Transverse colon (tissue), 4 donors: ENCODE results near the gene RELN.

ENCODE experiments used
- EP300 ChIP-seq: sonication (generic); formaldehyde crosslinking; IDR thresholded peaks from one replicate; pipeline ENCODE4 v1.6.1; 2017; ENCODE audit warnings: antibody characterized with exemption, low read depth
- POLR2A ChIP-seq: fragments of 450-650 bp; IDR thresholded peaks from one replicate; pipeline ENCODE4 v1.6.1; 2016; ENCODE audit warnings: antibody characterized with exemption, mild to moderate bottlenecking, moderate library complexity
- POLR2AphosphoS5 ChIP-seq, 3 donors: sonication (generic); formaldehyde crosslinking; IDR thresholded peaks; one replicate each; pipeline ENCODE4 v1.6.1; 2016; ENCODE audit warnings: antibody characterized with exemption in 3 of 3
- TF ChIP-seq, protein P1 (sequence below), 5 experiments: fragments of 200-600 bp in 3 of 5; fragments of 450-650 bp in 2 of 5; sonication (generic) in 3 of 5; IDR thresholded peaks; 1 replicate in 2 of 5; 2 replicates in 3 of 5; pipeline ENCODE4 v1.5.1; 2016 to 2017; ENCODE audit warnings: antibody characterized with exemption in 5 of 5, inconsistent platforms in 3 of 5, mild to moderate bottlenecking in 2 of 5, moderate library complexity in 1 of 5

DNA sequence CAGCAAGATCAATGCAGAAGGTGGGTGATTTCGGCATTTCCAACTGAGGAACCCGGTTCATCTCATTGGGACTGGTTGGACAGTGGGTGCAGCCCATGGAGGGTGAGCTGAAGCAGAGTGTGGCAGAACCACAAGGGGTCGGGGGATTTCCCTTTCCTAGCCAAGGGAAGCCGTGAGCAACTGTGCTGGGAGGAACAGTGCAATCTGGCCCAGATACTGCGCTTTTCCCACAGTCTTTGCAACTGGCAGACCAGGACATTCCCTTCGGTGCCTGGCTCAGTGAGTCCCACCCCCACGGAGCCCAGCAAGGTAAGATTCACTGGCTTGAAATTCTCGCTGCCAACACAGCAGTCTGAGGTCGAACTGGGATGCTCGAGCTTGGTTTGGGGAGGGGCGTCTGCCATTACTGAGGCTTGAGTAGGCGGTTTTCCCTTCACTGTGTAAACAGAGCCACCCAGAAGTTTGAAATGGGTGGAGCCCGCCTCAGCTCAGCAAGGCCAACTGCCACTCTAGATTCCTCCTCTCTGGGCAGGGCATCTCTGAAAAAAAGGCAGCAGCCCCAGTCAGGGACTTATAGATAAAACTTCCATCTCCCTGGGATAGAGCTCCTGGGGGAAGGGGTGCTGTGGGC, 484.8 kb downstream of the RELN start:
- TF ChIP-seq, protein P1, sequence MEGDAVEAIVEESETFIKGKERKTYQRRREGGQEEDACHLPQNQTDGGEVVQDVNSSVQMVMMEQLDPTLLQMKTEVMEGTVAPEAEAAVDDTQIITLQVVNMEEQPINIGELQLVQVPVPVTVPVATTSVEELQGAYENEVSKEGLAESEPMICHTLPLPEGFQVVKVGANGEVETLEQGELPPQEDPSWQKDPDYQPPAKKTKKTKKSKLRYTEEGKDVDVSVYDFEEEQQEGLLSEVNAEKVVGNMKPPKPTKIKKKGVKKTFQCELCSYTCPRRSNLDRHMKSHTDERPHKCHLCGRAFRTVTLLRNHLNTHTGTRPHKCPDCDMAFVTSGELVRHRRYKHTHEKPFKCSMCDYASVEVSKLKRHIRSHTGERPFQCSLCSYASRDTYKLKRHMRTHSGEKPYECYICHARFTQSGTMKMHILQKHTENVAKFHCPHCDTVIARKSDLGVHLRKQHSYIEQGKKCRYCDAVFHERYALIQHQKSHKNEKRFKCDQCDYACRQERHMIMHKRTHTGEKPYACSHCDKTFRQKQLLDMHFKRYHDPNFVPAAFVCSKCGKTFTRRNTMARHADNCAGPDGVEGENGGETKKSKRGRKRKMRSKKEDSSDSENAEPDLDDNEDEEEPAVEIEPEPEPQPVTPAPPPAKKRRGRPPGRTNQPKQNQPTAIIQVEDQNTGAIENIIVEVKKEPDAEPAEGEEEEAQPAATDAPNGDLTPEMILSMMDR (IDR thresholded peaks at IDR 0.05): no peak
- TF ChIP-seq POLR2AphosphoS5 (IDR thresholded peaks at IDR 0.05): no peak
- no peak for TF ChIP-seq POLR2A
- no peak for TF ChIP-seq EP300
